Measurements from ENCODE around the gene FKBP8. TPM values are rescaled to one million over a fixed set of nuclear protein-coding genes. Genes with fewer than 3 reads are reported as not detected.

FKBP8 gene
- total RNA-seq, 1 donor from 2014 or later: 186 TPM

- no peak for DNase-seq (ENCODE audit: low read depth, low spot score)
Observed at GRCh38 chr19:18503337-18503970, 39.9 kb downstream of the FKBP8 start.

DNA sequence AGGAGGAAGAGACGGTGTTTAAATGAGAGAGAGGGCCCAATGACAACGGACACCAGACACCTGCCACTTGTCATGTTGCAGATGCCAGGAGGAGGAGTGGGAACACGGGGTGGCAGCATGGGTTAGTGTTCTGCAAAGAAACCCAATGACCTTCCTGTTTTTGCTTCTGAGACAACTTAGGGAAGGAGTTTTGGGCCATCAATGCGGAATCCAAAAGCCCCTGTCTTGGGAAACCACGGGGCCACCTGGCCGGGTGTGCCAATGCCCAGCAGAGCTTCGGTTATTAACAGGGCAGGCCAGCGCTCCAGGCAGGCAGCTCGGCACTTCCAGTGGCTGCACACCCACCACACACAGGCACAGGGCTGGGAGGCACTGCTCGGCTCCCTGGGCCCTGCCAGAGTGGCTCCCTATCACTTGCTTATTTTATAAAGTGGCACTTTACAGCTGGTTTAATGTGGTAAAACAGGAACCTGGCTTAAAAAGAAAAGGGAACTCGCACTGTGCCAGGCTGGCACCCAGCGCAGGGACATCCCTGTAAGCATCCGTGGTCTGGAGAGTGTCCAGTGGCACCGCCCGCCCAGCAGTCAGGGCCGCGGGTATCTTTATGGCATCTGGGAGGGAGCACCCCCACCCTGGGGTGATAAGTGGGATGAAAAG, 40.6 kb downstream of the FKBP8 start:
- DNase-seq (ENCODE audit: low read depth, low spot score): no peak

- DNase-seq (ENCODE audit: low read depth, low spot score): no peak
Observed at GRCh38 chr19:18502246-18502637, 41.1 kb downstream of the FKBP8 start.

DNA sequence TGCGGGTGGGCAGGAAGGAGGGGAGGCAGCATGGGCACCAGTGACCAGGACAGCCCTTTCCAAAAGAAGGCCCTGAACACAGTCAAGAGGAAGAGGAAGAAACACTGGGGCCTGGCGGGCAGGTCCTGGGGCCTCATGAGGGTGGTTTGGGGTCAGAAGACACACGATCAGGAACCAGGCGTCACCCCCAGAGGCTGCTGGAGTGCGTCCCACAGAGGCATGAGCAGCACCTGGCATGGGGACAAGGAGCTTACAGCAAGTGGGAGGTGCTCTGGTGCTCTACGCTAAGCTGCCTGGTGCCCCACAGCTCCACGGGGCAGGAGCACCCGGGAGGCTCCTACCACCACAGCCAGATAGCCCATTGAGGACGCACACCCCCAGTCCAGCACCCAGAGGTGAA, 41.5 kb downstream of the FKBP8 start:
- no peak for DNase-seq (ENCODE audit: low read depth, low spot score)

- no peak for DNase-seq (ENCODE audit: low read depth, low spot score)
Observed at GRCh38 chr19:18501351-18501750, 42.0 kb downstream of the FKBP8 start.

- no peak for DNase-seq (ENCODE audit: low read depth, low spot score)
Observed at GRCh38 chr19:18500799-18501198, 42.6 kb downstream of the FKBP8 start.

DNA sequence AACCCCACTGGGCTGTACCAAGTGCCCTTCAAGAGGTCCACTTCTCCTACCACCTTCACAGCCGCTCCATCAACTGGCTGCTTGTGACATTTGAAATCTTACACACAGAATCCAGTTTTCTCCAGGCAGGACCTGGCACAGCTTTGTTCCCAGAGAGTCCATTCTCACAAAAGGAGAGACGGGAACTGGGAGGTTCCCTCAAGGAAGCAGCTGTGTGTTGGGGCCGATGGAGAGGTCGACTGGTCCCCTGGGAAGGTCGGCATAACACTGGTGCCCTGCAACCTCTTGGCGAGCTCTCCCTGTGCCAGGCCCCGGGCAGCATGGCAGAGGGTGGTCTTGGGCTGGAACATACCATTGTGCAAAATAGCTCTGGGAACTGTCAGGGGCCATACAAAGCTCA, 43.0 kb downstream of the FKBP8 start:
- DNase-seq (ENCODE audit: low read depth, low spot score): no peak

GRCh38 chr19:18499055-18499775, 44.2 kb downstream of the FKBP8 start:
- DNase-seq (ENCODE audit: low read depth, low spot score): no peak

- DNase-seq (ENCODE audit: low read depth, low spot score): no peak
Observed at GRCh38 chr19:18496980-18497256, 46.5 kb downstream of the FKBP8 start.

GRCh38 chr19:18496167-18496979, 47.0 kb downstream of the FKBP8 start:
- no peak for DNase-seq (ENCODE audit: low read depth, low spot score)

GRCh38 chr19:18495204-18495911, 48.0 kb downstream of the FKBP8 start:
- DNase-seq (ENCODE audit: low read depth, low spot score): no peak

GRCh38 chr19:18494267-18494607, 49.1 kb downstream of the FKBP8 start:
- no peak for DNase-seq (ENCODE audit: low read depth, low spot score)

GRCh38 chr19:18493440-18494266, 49.7 kb downstream of the FKBP8 start:
- DNase-seq (ENCODE audit: low read depth, low spot score): no peak

- DNase-seq (ENCODE audit: low read depth, low spot score): no peak
Observed at GRCh38 chr19:18491995-18492953, 51.1 kb downstream of the FKBP8 start.

GRCh38 chr19:18490728-18491127, 52.6 kb downstream of the FKBP8 start:
- no peak for DNase-seq (ENCODE audit: low read depth, low spot score)

DNA sequence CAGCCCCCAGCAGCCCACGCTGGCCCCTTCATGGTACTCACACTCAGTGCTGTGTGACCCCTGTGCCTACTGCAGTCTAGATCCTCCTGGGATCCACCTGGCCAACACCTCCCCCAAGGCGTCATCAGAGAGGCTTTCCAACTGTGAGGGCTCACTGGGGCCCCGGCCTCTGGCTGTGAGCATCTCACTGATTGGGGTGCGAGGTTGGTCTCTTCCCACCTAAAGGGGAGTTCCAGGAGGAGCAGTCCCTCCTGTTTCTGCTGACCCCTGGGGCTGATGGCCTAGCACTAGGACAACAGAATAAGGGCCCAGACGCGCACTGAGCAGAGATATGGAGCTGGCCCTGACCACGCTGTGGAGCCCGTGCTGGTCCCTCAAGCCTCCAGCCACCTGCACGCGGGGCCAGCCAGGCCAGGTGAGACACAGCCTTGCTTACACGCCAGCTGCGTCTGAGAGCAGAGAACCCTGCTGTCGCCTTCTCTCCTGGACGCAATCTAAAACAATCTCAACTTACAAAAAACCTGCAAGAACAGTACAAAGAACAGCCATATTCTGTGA, 53.7 kb downstream of the FKBP8 start:
- DNase-seq (ENCODE audit: low read depth, low spot score): no peak

DNA sequence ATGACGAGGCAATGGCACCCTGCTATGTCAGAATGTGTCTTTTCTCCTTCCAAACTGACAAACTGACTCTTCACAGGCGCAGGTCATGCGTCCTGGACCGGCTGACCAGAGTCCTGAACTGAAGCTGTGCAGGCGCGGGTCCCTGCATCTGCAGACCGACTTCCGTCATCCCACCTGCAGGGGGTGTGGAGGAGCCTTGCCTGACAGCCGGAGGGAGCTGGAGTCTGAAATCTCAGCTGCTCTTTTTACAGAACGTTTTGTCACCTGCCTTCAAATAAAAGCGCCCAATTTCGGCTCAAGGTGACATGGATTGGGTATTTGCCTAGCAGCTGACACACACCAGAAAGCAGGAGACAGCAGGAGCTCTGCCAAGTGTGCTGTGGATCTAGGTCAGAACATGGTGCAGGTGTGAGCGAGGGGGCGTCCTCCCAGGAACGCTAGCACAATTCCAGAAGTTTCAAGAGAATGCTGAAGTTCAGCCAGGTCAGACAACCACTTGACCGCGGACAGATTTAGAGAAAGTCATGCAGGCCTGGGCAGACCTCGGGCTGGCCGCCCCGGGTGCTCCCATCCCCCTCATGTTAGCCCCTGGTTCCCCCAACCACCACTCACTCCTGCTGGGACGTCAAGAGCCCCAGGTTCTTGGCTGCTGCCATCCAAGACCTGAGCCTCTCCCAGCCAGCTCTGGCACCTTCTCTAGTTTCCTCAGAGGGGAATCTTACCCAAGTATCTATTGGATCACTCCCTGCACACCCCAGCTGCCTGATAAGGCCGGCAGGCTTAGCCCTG, 54.3 kb downstream of the FKBP8 start:
- DNase-seq (ENCODE audit: low read depth, low spot score): no peak

DNA sequence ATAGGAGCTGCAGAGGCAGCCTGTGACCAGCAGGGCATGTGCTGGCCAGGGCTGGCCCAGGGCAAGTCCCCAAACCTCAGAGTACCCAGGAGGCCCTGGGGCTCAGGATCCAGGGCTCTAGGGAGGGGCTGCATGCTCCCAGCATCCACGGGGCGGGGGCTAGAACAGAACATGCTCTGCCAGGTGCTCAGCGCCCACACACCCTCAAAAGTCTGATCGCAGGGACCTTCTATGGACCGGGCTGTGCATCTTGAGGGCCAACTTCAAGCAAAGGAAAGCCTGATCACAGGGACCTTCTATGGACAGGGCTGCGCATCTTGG, 55.0 kb downstream of the FKBP8 start:
- no peak for DNase-seq (ENCODE audit: low read depth, low spot score)

Measured in pulmonary artery endothelial cell (primary cell).